OCI-LY7 (cell line): Measurements from ENCODE around the gene ERCC3.
"Not testable (repeated sequence)": the region's sequence is repeated elsewhere in the genome, so short reads cannot be mapped to it uniquely, and the experiment has no call there.

Experiments
- EZH2phosphoT487 ChIP-seq: fragments of 200-600 bp; sonication (generic); IDR thresholded peaks from 2 replicates; pipeline ENCODE4 v1.6.1; 2018; ENCODE audit warnings: low read depth, borderline replicate concordance, mild to moderate bottlenecking, mixed run types, antibody characterized with exemption, low read length, moderate library complexity, mixed read lengths
- TF ChIP-seq, protein P1 (sequence below): fragments of 200-600 bp; sonication (generic); conservative IDR thresholded peaks from 2 replicates; pipeline ENCODE4 v1.5.1; 2014; ENCODE audit warnings: mild to moderate bottlenecking, antibody characterized with exemption, low read length, moderate library complexity, mixed read lengths

- TF ChIP-seq, protein P1, sequence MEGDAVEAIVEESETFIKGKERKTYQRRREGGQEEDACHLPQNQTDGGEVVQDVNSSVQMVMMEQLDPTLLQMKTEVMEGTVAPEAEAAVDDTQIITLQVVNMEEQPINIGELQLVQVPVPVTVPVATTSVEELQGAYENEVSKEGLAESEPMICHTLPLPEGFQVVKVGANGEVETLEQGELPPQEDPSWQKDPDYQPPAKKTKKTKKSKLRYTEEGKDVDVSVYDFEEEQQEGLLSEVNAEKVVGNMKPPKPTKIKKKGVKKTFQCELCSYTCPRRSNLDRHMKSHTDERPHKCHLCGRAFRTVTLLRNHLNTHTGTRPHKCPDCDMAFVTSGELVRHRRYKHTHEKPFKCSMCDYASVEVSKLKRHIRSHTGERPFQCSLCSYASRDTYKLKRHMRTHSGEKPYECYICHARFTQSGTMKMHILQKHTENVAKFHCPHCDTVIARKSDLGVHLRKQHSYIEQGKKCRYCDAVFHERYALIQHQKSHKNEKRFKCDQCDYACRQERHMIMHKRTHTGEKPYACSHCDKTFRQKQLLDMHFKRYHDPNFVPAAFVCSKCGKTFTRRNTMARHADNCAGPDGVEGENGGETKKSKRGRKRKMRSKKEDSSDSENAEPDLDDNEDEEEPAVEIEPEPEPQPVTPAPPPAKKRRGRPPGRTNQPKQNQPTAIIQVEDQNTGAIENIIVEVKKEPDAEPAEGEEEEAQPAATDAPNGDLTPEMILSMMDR = not testable (repeated sequence)
- not testable (repeated sequence) for TF ChIP-seq EZH2phosphoT487
These were observed 52.8 kb downstream of the ERCC3 start for GRCh38 chr2:127241184-127241583.
